Gastroesophageal sphincter (tissue), 3 donors: ENCODE data around the gene ALG1L2.
"Not testable (repeated sequence)": the region's sequence is repeated elsewhere in the genome, so short reads cannot be mapped to it uniquely, and the experiment has no call there.

Experiments
- CTCF ChIP-seq, 4 experiments: fragments of 200-600 bp in 2 of 4; fragments of 450-650 bp in 2 of 4; sonication (generic) in 1 of 4; IDR thresholded peaks; one replicate each; pipeline ENCODE4 v1.5.1; 2017 to 2019; ENCODE audit warnings: antibody characterized with exemption in 4 of 4, mild to moderate bottlenecking in 2 of 4, moderate library complexity in 2 of 4
- POLR2A ChIP-seq, 2 donors: fragments of 450-650 bp; IDR thresholded peaks; one replicate each; pipeline ENCODE4 v1.6.1; 2017; ENCODE audit warnings: antibody characterized with exemption in 2 of 2, mild to moderate bottlenecking in 2 of 2, moderate library complexity in 1 of 2

- TF ChIP-seq POLR2A, CTCF (IDR thresholded peaks at IDR 0.05): not testable (repeated sequence)
These were observed 12.9 kb downstream of the ALG1L2 start for GRCh38 chr3:130094491-130094941.
